HG03196 (cell line): ENCODE measurements around the gene GUCA1A.
"Not testable (repeated sequence)": the region's sequence is repeated elsewhere in the genome, so short reads cannot be mapped to it uniquely, and the experiment has no call there.

Experiments
- ATAC-seq: cut with Tn5 transposase; IDR thresholded peaks from one replicate; pipeline ENCODE4 v1.9.1; 2021; ENCODE audit not compliant: unreplicated experiment

GUCA1A gene

GRCh38 chr6:42142118-42142835, 30.9 kb upstream of the GUCA1A start, which contains the start of gene C6orf132:
C6orf132 (minus strand) TSS chr6:42142620; CDS start chr6:42142444, 176 bp downstream.
- no peak for ATAC-seq

- ATAC-seq: no peak
Observed at GRCh38 chr6:42147138-42147562, 26.0 kb upstream of the GUCA1A start.

- no peak for ATAC-seq
Observed at GRCh38 chr6:42148058-42148457, 25.1 kb upstream of the GUCA1A start.

DNA sequence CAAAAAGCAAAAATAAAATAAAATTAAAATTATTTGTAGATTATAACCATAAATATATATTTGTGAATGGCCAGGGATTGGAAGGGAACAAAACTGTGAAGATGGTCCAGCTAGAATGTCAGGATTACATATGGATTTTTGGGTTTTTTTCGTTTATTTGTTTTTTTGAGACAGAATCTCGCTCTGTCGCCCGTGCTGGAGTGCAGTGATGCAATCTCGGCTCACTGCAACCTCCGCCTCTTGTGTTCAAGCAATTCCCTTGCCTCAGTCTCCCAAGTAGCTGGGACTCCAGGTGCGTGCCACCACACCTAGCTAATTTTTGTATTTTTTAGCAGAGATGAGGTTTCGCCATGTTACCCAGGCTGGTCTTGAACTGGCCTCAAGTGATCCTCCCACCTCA, 22.9 kb upstream of the GUCA1A start:
- no peak for ATAC-seq

GRCh38 chr6:42152024-42152423, 21.1 kb upstream of the GUCA1A start:
- ATAC-seq: no peak

DNA sequence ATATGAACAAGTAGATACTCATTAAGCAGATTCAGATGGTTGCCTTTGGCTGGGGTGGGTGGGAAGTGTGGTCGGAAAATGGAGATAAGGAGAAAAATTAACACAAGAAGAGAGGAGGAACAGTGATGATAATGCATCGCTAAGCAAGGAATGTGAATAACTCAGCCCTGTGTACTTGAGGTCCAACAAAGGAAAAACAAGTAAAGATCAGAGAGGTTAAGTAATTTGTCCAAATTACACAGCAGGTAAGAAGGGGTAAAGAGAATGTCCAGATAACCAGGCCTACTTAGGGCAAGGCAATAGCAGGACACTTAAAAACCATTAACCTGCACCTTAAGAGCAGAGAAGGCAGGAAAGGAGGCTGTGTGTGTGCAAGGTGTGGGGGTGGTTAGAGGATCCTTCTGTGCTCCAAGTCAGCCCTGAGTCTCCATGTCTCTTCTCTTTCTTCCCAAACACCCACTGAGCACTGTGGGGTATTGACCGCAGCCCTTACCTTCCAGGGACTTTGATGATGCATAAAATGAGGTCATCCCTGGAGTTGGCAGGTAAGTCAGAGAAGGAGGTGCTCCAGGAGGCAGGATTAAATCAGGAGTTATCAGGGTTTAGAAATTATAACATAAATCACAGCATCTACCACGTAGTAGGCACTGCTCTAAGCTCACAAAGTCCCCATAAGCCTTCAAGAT, 20.5 kb upstream of the GUCA1A start:
- not testable (repeated sequence) for ATAC-seq

GRCh38 chr6:42153921-42154320, 19.2 kb upstream of the GUCA1A start:
- ATAC-seq: no peak

GRCh38 chr6:42154461-42155209, 18.5 kb upstream of the GUCA1A start:
- ATAC-seq: no peak

DNA sequence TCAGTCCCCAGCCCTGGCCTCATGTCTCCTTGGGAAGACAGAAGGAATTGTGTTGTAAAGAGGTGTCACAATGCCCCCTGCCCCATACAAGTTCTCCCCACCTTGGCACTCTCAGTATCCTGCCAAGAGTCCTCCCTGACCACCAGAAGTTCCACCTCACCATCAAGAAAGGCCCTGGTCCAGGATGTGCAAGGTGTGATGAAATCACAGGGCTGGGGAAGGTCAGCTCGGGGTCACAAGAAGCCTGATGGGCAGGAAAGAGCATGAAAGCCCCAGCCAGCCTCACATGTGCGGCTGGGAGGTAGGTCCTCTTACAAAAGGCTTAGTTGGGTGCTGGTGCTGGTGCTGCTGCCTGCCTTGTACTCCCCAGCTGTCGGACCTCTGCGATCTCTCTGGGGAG, 17.9 kb upstream of the GUCA1A start:
- no peak for ATAC-seq

- ATAC-seq: no peak
Observed at GRCh38 chr6:42156638-42157037, 16.5 kb upstream of the GUCA1A start.

DNA sequence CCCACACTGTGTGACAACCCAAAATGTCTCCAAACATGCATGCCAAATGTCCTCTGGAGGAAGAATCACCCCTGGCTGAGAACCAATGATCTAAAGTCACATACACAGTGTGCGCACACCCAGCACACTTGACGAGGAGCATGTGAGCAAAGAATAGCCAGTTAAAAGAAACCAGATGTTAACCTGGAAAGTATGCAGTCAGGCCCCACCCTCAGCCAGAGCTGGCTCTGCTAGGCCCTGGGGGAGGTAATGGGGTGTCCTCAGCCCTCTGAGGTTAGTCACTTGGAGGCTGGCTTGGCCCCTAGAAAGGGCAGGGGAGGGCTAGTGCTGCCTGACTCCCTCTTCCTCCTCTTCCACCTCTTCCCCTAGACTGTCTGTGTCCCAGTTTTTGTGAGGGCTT, 15.2 kb upstream of the GUCA1A start:
- no peak for ATAC-seq

DNA sequence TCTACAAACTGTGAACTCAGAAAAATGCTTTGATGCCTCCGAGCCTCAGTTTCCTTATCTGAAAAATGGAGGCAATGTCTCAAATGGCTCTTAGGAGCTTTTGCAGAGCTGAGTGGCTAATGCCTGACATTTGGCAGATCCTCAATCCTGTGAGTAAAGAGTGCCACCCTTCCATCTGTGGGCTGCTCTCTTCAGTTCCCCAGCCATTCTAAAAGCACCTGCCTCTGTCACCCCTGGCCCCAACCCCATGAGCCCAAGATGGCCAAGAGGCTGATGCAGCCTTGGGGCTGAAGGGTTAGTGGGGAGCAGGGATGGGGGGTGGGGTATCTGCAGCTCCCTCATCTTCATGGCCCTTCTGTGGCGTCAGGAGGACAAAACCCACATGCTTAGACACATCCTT, 14.5 kb upstream of the GUCA1A start:
- no peak for ATAC-seq

DNA sequence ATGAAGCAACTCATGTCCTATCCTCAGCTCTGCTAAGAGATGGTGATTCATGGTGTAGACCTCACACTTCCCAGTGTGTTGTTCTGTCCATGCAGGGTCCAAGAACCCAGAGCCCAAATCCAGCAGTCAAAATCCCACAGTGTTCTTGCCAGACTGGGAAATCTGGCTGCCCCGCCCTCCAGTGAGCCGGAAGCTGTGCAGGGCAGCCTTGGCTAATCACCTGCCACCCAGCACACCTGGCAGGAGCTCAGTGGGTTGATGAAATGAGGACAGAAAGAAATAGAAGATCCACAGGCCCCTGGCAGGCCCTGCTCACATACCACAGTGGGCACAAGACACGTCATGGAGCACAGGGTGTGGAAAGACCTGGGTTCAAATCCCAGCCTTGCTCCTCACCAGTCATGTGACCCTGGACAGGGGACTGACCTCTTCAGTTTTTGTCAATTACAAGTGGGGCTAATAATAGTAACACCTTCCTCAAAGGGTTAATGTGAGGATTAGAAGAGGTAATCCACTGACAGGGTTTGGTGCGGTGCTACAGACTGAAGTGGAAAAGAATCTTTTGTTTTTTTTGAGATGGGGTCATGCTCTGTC, 13.6 kb upstream of the GUCA1A start:
- ATAC-seq: no peak

- ATAC-seq: no peak
Observed at GRCh38 chr6:42162384-42162783, 10.8 kb upstream of the GUCA1A start.

DNA sequence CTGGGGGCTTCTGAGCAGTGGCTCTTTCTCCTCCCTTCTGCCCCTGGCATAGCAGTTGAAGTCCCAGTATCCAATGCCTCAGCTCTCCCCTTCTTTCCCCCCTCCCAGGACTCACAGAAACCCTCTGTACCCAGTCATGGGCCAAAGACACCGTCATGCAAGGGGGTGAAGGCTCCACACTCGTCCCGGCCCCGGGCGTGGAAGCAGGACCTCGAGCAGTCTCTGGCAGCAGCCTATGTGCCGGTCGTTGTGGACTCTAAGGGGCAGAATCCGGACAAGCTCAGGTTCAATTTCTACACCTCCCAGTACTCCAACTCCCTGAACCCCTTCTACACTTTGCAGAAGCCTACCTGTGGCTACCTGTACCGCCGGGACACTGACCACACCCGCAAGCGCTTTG, 10.4 kb upstream of the GUCA1A start:
- no peak for ATAC-seq

DNA sequence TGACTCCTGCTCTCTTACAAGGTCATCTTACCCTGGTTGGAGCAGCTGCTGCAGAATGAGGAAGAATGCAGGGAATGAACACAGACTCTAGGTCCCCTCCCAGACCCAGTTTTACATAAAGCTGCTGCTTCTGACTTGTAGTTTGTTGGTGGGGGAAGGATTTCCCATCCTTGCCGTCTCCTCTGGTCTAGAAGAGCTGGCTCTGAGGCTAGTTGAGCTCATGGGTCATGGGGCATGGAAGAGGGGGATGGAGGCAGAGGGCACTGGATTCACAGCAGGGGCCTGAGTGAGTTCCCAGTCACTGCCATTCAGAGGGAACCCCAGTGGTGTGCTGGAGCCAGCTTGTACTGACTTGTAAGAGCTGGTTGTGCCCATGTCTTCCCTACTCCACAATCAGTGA, 9.2 kb upstream of the GUCA1A start:
- ATAC-seq: no peak

GRCh38 chr6:42165016-42165415, 8.1 kb upstream of the GUCA1A start:
- ATAC-seq: no peak

DNA sequence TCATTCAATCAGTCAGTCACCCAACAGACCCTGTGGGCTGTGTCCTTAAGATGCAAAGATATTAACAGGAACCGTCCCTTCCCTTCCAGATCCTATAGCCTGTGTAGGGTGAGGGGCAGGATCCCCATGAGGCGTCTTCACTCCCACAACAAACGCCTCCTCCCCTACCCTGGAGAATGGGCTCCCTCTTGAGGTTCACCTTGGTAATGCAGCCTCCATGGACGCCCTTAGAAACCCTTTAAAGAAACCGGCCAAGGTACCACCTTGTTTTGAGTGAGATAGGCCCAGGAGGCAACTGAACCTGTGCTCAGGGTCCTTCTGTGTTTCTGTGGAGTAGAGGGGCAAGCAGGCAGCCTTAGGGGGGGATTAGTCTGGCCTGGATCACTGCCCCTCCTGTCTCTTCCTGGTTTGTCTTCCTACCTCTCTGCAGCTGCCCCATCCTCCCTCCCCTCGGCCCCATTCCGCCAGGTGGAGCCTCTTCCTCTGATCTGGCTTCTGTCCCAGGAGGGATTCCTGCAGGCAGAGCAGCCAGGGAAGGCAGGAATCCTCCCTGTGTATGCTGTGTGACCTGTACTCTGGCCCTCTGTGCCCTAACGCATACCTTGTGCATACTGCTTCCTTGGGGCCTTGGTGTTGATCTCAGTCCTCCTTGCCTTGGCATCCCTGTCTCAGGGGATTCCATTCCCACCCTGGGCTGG, 6.6 kb upstream of the GUCA1A start:
- no peak for ATAC-seq

- ATAC-seq: no peak
Observed at GRCh38 chr6:42168650-42169049, 4.5 kb upstream of the GUCA1A start.

DNA sequence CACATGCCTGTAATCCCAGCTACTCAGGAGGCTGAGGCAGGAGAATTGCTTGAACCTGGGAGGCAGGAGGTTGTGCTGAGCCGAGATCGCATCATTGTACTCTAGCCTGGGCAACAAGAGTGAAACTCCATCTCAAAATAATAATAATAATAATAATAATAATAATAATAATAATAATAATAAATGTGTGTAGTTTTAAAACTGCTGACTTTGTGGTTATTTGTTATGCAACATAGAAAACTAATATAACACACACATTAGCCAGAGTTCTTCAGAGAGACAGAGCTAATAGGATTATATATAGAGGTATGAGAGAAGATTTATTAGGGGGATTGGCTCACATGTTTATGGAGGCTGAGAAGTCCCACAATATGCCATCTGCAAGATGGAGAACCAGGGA, 3.4 kb upstream of the GUCA1A start:
- ATAC-seq: not testable (repeated sequence)
